Measurements from ENCODE around the gene USH1C. TPM values are rescaled to one million over a fixed set of nuclear protein-coding genes. Genes with fewer than 3 reads are reported as not detected.

The USH1C gene
- total RNA-seq, 1 experiment from 2014 or later = 1.0 TPM

GRCh38 chr11:17575431-17576425 lies 31.5 kb upstream of the USH1C start:
- peaks cover 18 to 37% of the 10 kb centered on the region in 2 experiments for H3K4me1 Mint-ChIP-seq
- no peak overlapping the region for H4K8ac ChIP-seq (replicated peaks; ENCODE audit: insufficient read length, low read depth, low read length)
- H3K18ac ChIP-seq (ENCODE audit: insufficient read length, low read depth, low read length) = no peak overlapping the region
- no peak overlapping the region for H2BK20ac ChIP-seq (ENCODE audit: low read depth, low read length, poor library complexity, severe bottlenecking)
- peaks cover 7% of the 10 kb centered on the region for H3K27me3 Mint-ChIP-seq (ENCODE audit: low read depth)
- H3K23ac ChIP-seq (ENCODE audit: insufficient read length, low read depth, low read length) = no peak overlapping the region
- no peak overlapping the region for H3K4me3 Mint-ChIP-seq
- H3K27ac ChIP-seq (ENCODE audit: insufficient read length, low read depth, low read length) = no peak overlapping the region
- H3K14ac ChIP-seq (ENCODE audit: insufficient read depth, low read length) = peak overlapping the region; percentile 1; the same call in 1 of the 2 replicates
- H3K23me2 ChIP-seq (ENCODE audit: insufficient read length, low read depth, low read length, poor library complexity, severe bottlenecking) = no peaks in the 10 kb centered on the region
- TF ChIP-seq CTCF (conservative IDR thresholded peaks at IDR 0.05) = no peak
- no peaks in the 10 kb centered on the region for H3K9me3 Mint-ChIP-seq
- H3K9me3 ChIP-seq (ENCODE audit: control insufficient read depth, low read depth, low read length) = no peaks in the 10 kb centered on the region
- no peak overlapping the region for H2AFZ ChIP-seq (ENCODE audit: low read length)
- DNase-seq = peak; percentile 24
- H3K4me2 ChIP-seq (ENCODE audit: insufficient read depth, insufficient read length, low read length) = no peak overlapping the region
- no peaks in the 10 kb centered on the region for H3K4me1 ChIP-seq (ENCODE audit: insufficient read depth, low read length)
- no CpG with 5 or more reads among the region's 16 CpGs for WGBS (ENCODE audit: extremely low coverage, insufficient read length, low lambda C conversion rate)
- H3K4ac ChIP-seq (ENCODE audit: low read depth, low read length) = no peak overlapping the region
- no peak overlapping the region for H2BK5ac ChIP-seq (ENCODE audit: insufficient read length, low read length)
- no peaks in the 10 kb centered on the region for H3K36me3 Mint-ChIP-seq (ENCODE audit: insufficient read depth in 1 of 3, low read depth in 3 of 3)
- no peaks in the 10 kb centered on the region for H3K79me1 ChIP-seq (ENCODE audit: insufficient read depth, low read depth, low read length, poor library complexity, severe bottlenecking)
- H3K79me2 ChIP-seq (ENCODE audit: insufficient read depth, low read length) = no peaks in the 10 kb centered on the region
- H3K27me3 ChIP-seq (ENCODE audit: insufficient read depth, low read length) = no peaks in the 10 kb centered on the region
- H2BK15ac ChIP-seq (ENCODE audit: low read depth, low read length) = no peak overlapping the region
- no peak overlapping the region for H3T11ph ChIP-seq (ENCODE audit: low read length)
- no peak overlapping the region for H2AK5ac ChIP-seq (ENCODE audit: insufficient read length, low read length)
- H3K27ac Mint-ChIP-seq = no peak overlapping the region
- H4K5ac ChIP-seq (ENCODE audit: insufficient read length, low read depth, low read length) = no peak overlapping the region
- H4K91ac ChIP-seq (ENCODE audit: insufficient read length, low read depth, low read length) = no peak overlapping the region
- no peak overlapping the region for H2BK120ac ChIP-seq (ENCODE audit: low read depth, low read length, poor library complexity, severe bottlenecking)
- H3K9ac ChIP-seq (ENCODE audit: extremely low read depth, insufficient read length, low read length) = no peak overlapping the region
- no peaks in the 10 kb centered on the region for H4K20me1 ChIP-seq (ENCODE audit: control insufficient read depth, insufficient read depth, insufficient read length)
- no peak overlapping the region for H3K56ac ChIP-seq (ENCODE audit: insufficient read length, low read depth, low read length)
- no peak overlapping the region for H2BK12ac ChIP-seq (ENCODE audit: insufficient read length, low read depth, low read length)
